Tibial artery (tissue), 4 donors: ENCODE data around the gene KLK1.
"Not testable (repeated sequence)": the region's sequence is repeated elsewhere in the genome, so short reads cannot be mapped to it uniquely, and the experiment has no call there.

ENCODE experiments used
- DNase-seq, 2 donors: peaks; one replicate each; pipeline ENCODE4 v3.0.0-alpha.2; 2019
- H3K27ac ChIP-seq, 2 donors: fragments of 200-600 bp; sonication (generic) in 1 of 2; 1 replicate in 1 of 2; 2 replicates in 1 of 2; pipeline ENCODE4 v1.5.1; 2018 to 2019; ENCODE audit warnings: mild to moderate bottlenecking in 1 of 2
- H3K27me3 ChIP-seq, 2 donors: fragments of 200-600 bp; sonication (generic) in 1 of 2; one replicate each; pipeline versions ENCODE4 v1.5.1 to v1.6.0; 2016 to 2019
- H3K36me3 ChIP-seq, 3 donors: fragments of 200-600 bp; sonication (generic) in 2 of 3; one replicate each; pipeline ENCODE4 v1.5.1; 2016 to 2019; ENCODE audit warnings: mild to moderate bottlenecking in 2 of 3
- H3K4me1 ChIP-seq, 4 donors: fragments of 200-600 bp; sonication (generic) in 2 of 4; 1 replicate in 3 of 4; 2 replicates in 1 of 4; pipeline ENCODE4 v1.5.1; 2016 to 2019
- H3K4me3 ChIP-seq, 2 donors: fragments of 200-600 bp; sonication (generic) in 1 of 2; 1 replicate in 1 of 2; 2 replicates in 1 of 2; pipeline ENCODE4 v1.5.1; 2018 to 2019; ENCODE audit warnings: mild to moderate bottlenecking in 2 of 2
- H3K9me3 ChIP-seq, 3 donors: fragments of 200-600 bp; sonication (generic) in 1 of 3; one replicate each; pipeline ENCODE4 v1.5.1; 2016 to 2019
- CTCF ChIP-seq, 2 experiments: fragments of 200-600 bp in 1 of 2; fragments of 450-650 bp in 1 of 2; IDR thresholded peaks; one replicate each; pipeline ENCODE4 v1.5.1; 2017 to 2019; ENCODE audit warnings: antibody characterized with exemption in 2 of 2, mild to moderate bottlenecking in 1 of 2, moderate library complexity in 1 of 2
- intact Hi-C: fragments of 100-400 bp; cut with DNase I; formaldehyde crosslinking; loops from one replicate; pipeline ENCODE4 v1.15.0; 2023; ENCODE audit warnings: low total_unique reads

The KLK1 gene

GRCh38 chr19:50812474-50812873 lies 11.1 kb downstream of the KLK1 start:
- TF ChIP-seq CTCF (IDR thresholded peaks at IDR 0.05), result no peak
- intact Hi-C loops, result no loop called here

GRCh38 chr19:50811622-50812238 lies 11.9 kb downstream of the KLK1 start:
- H3K9me3 ChIP-seq, DNase-seq, H3K4me1 ChIP-seq, H3K36me3 ChIP-seq, H3K4me3 ChIP-seq, intact Hi-C loops, H3K27ac ChIP-seq: not testable (repeated sequence)
- H3K27me3 ChIP-seq, result peaks cover 0 to 15% of the 10 kb centered on the region in 2 donors

More at GRCh38 chr19:50812474-50812873, 11.1 kb downstream of the KLK1 start:
- Histone ChIP-seq H3K9me3 (no peaks in the 10 kb centered on the region), H3K27me3 (peaks cover 0 to 22% of the 10 kb centered on the region in 2 donors), H3K27ac (no peak overlapping the region), H3K4me1 (no peaks in the 10 kb centered on the region), H3K36me3 (no peaks in the 10 kb centered on the region), H3K4me3 (no peak overlapping the region)
- no peak for DNase-seq

GRCh38 chr19:50808856-50809255 lies 14.7 kb downstream of the KLK1 start:
- DNase-seq, result no peak
- intact Hi-C loops, result no loop called here
- no peak overlapping the region for H3K4me3 ChIP-seq
- H3K9me3 ChIP-seq, result no peaks in the 10 kb centered on the region
- no peaks in the 10 kb centered on the region for H3K27me3 ChIP-seq
- peaks cover 0 to 7% (median 3%) of the 10 kb centered on the region in 4 donors for H3K4me1 ChIP-seq
- no peaks in the 10 kb centered on the region for H3K36me3 ChIP-seq
- H3K27ac ChIP-seq, result no peak overlapping the region
- TF ChIP-seq CTCF (IDR thresholded peaks at IDR 0.05), result no peak

GRCh38 chr19:50804420-50805272 lies 18.9 kb downstream of the KLK1 start:
- Histone ChIP-seq H3K9me3 (no peaks in the 10 kb centered on the region), H3K27me3 (no peaks in the 10 kb centered on the region), H3K4me3 (peak overlapping the region; percentile 76 to 90), H3K36me3 (peaks cover 5 to 24% (median 12%) of the 10 kb centered on the region in 3 donors), H3K27ac (peak overlapping the region; percentile 90 to 91), H3K4me1 (peaks cover 0 to 24% (median 20%) of the 10 kb centered on the region in 4 donors)
- intact Hi-C loops, result no loop called here
- TF ChIP-seq CTCF (IDR thresholded peaks at IDR 0.05), result no peak
- DNase-seq, result peak; percentile 99

GRCh38 chr19:50803633-50804419 lies 19.8 kb downstream of the KLK1 start:
- intact Hi-C loops, result no loop called here
- H3K27me3 ChIP-seq, result no peaks in the 10 kb centered on the region
- H3K36me3 ChIP-seq, result peaks cover 5 to 32% (median 19%) of the 10 kb centered on the region in 3 donors
- DNase-seq, result no peak
- H3K4me1 ChIP-seq, result peaks cover 0 to 24% (median 20%) of the 10 kb centered on the region in 4 donors
- peak overlapping the region; percentile 90 to 91 for H3K27ac ChIP-seq
- peak overlapping the region; percentile 76 to 90 for H3K4me3 ChIP-seq
- no peaks in the 10 kb centered on the region for H3K9me3 ChIP-seq
- no peak for TF ChIP-seq CTCF (IDR thresholded peaks at IDR 0.05)
